HCT116 (cell line): ENCODE data around the gene GSTM4. TPM values are rescaled to one million over a fixed set of nuclear protein-coding genes. Genes with fewer than 3 reads are reported as not detected.

Experiments
- ATAC-seq: fragments of 200-7000 bp; cut with Tn5 transposase; 2 replicates; pipeline ENCODE4 v1.9.1; 2020; ENCODE audit warnings: mild to moderate bottlenecking, moderate library complexity
- BruUV-seq: library from RNA; stranded (reverse); fragments of 400-500 nt; replicated peaks from 2 replicates; lab custom pipeline; 2021; lab: Mats Ljungman, UMichigan
- CTCF ChIA-PET: fragments of 300-600 bp; sonication (Branson Sonifier 250); formaldehyde crosslinking; loops from one replicate; lab custom pipeline; 2021; ENCODE audit warnings: antibody characterized with exemption; lab: Charles Lee
- POLR2A ChIA-PET: fragments of 300-600, 350-600 bp; sonication (Branson Sonifier 250); formaldehyde crosslinking; loops from one replicate; lab custom pipeline; 2021; ENCODE audit warnings: antibody characterized with exemption; lab: Charles Lee
- RAD21 ChIA-PET, 2 experiments: fragments of 300-600 bp; sonication (Branson Sonifier 250); formaldehyde crosslinking; loops; one replicate each; lab custom pipeline; 2023; ENCODE audit warnings: low total read pairs in 2 of 2; ENCODE audit not compliant: uncharacterized antibody in 2 of 2, unreplicated experiment in 2 of 2, low non-redundant PET in 1 of 2; lab: Charles Lee
- DNase-seq: peaks from one replicate; pipeline ENCODE4 v3.0.0-alpha.2; 2010; ENCODE audit warnings: low read depth, low spot score
- H2AFZ ChIP-seq: fragments of 200-600 bp; shearing (Covaris generic), sonication (generic); 2 replicates; pipeline ENCODE4 v1.6.1; 2017; ENCODE audit warnings: low read depth, mixed run types, mixed read lengths, antibody characterized with exemption, low read length; ENCODE audit not compliant: poor library complexity, severe bottlenecking
- H3K27ac ChIP-seq: 2 replicates; pipeline ENCODE4 v1.5.1; 2012; ENCODE audit warnings: low read depth, low read length
- H3K27me3 ChIP-seq: fragments of 200-600 bp; sonication (generic); 2 replicates; pipeline ENCODE4 v1.6.1; 2016; ENCODE audit warnings: mixed run types, low read length, mixed read lengths; ENCODE audit not compliant: insufficient read depth
- H3K36me3 ChIP-seq, 2 experiments: fragments of 200-500 bp in 1 of 2; fragments of 200-600 bp in 1 of 2; sonication (Bioruptor generic) in 1 of 2; sonication (generic) in 1 of 2; 2 replicates each; pipeline versions ENCODE4 v1.5.1 to v1.6.1; 2014 to 2016; ENCODE audit warnings: low read length in 2 of 2, inconsistent platforms in 1 of 2, mixed read lengths in 1 of 2, mixed run types in 1 of 2; ENCODE audit not compliant: insufficient read depth in 2 of 2, control insufficient read depth in 1 of 2
- H3K4me1 ChIP-seq, 2 experiments: fragments of 200-600 bp in 1 of 2; sonication (generic) in 1 of 2; 2 replicates each; pipeline versions ENCODE4 v1.5.1 to v1.6.1; 2012 to 2017; ENCODE audit warnings: low read length in 2 of 2, inconsistent platforms in 1 of 2, mild to moderate bottlenecking in 1 of 2, mixed read lengths in 1 of 2, mixed run types in 1 of 2, moderate library complexity in 1 of 2; ENCODE audit not compliant: insufficient read depth in 2 of 2, control insufficient read depth in 1 of 2
- H3K4me2 ChIP-seq: fragments of 200-600 bp; sonication (generic); 2 replicates; pipeline ENCODE4 v1.6.1; 2017; ENCODE audit warnings: mixed run types, low read length, mixed read lengths
- H3K4me3 ChIP-seq, 2 experiments: fragments of 200-600 bp in 1 of 2; sonication (generic) in 1 of 2; replicated peaks in 1 of 2; 2 replicates each; pipeline ENCODE4 v1.5.1; 2011 to 2016; ENCODE audit warnings: low read length in 2 of 2, control low read depth in 1 of 2, low read depth in 1 of 2, mild to moderate bottlenecking in 1 of 2, mixed read lengths in 1 of 2, mixed run types in 1 of 2
- H3K79me2 ChIP-seq: fragments of 200-600 bp; sonication (generic); 2 replicates; pipeline ENCODE4 v1.6.1; 2017; ENCODE audit warnings: mild to moderate bottlenecking, mixed run types, low read length, moderate library complexity, mixed read lengths; ENCODE audit not compliant: insufficient read depth
- H3K9ac ChIP-seq: fragments of 200-600 bp; sonication (generic); 2 replicates; pipeline ENCODE4 v1.6.1; 2016; ENCODE audit warnings: low read length, mixed read lengths
- H3K9me2 ChIP-seq: fragments of 200-600 bp; sonication (generic), shearing (Covaris generic); 2 replicates; pipeline ENCODE4 v1.6.1; 2017; ENCODE audit warnings: mixed run types, mild to moderate bottlenecking, moderate library complexity; ENCODE audit not compliant: insufficient read depth
- H3K9me3 ChIP-seq, 2 experiments: fragments of 200-500 bp in 1 of 2; fragments of 200-600 bp in 1 of 2; sonication (Bioruptor generic) in 1 of 2; sonication (generic) in 1 of 2; 2 replicates each; pipeline ENCODE4 v1.6.1; 2014 to 2017; ENCODE audit warnings: low read length in 2 of 2, mixed read lengths in 2 of 2, inconsistent platforms in 1 of 2, low read depth in 1 of 2, mild to moderate bottlenecking in 1 of 2, mixed run types in 1 of 2, moderate library complexity in 1 of 2; ENCODE audit not compliant: control insufficient read depth in 1 of 2, insufficient read depth in 1 of 2
- H4K20me1 ChIP-seq: fragments of 200-600 bp; sonication (generic), shearing (Covaris generic); 2 replicates; pipeline ENCODE4 v1.6.1; 2017; ENCODE audit warnings: mixed run types, mild to moderate bottlenecking, moderate library complexity; ENCODE audit not compliant: insufficient read depth
- CBX3 ChIP-seq: IDR thresholded peaks from 2 replicates; pipeline ENCODE4 v1.6.1; 2012; ENCODE audit warnings: low read depth
- CEBPB ChIP-seq: IDR thresholded peaks from 2 replicates; pipeline ENCODE4 v1.6.1; 2012; ENCODE audit warnings: low read depth
- EGR1 ChIP-seq: IDR thresholded peaks from 2 replicates; pipeline ENCODE4 v1.6.1; 2012; ENCODE audit warnings: low read depth
- EZH2 ChIP-seq: fragments of 200-600 bp; sonication (generic); IDR thresholded peaks from 2 replicates; pipeline ENCODE4 v1.6.1; 2017; ENCODE audit warnings: antibody characterized with exemption, mixed run types
- EZH2phosphoT487 ChIP-seq: fragments of 200-600 bp; IDR thresholded peaks from 2 replicates; pipeline ENCODE4 v1.6.1; 2018; ENCODE audit warnings: antibody characterized with exemption, borderline replicate concordance
- FOSL1 ChIP-seq: IDR thresholded peaks from 2 replicates; pipeline ENCODE4 v1.6.1; 2012; ENCODE audit warnings: low read depth
- JUND ChIP-seq: IDR thresholded peaks from 2 replicates; pipeline ENCODE4 v1.6.1; 2012
- POLR2A ChIP-seq: IDR thresholded peaks from 2 replicates; pipeline ENCODE4 v1.7.0; 2011; ENCODE audit warnings: borderline replicate concordance; ENCODE audit not compliant: insufficient read depth, insufficient read length; ENCODE audit errors: extremely low read depth
- POLR2AphosphoS5 ChIP-seq: IDR thresholded peaks from 2 replicates; pipeline ENCODE4 v1.6.1; 2011; ENCODE audit warnings: mild to moderate bottlenecking, low read depth, low read length, moderate library complexity
- RAD21 ChIP-seq: IDR thresholded peaks from 2 replicates; pipeline ENCODE4 v1.6.1; 2012; ENCODE audit warnings: low read depth, mild to moderate bottlenecking
- REST ChIP-seq: IDR thresholded peaks from 2 replicates; pipeline ENCODE4 v1.6.1; 2012; ENCODE audit warnings: low read depth
- SIN3A ChIP-seq: IDR thresholded peaks from 2 replicates; pipeline ENCODE4 v1.6.1; 2012; ENCODE audit warnings: low read depth
- SP1 ChIP-seq: IDR thresholded peaks from 2 replicates; pipeline ENCODE4 v1.6.1; 2012; ENCODE audit warnings: low read depth
- TCF7L2 ChIP-seq: IDR thresholded peaks from 2 replicates; pipeline ENCODE4 v1.7.0; 2011; ENCODE audit warnings: borderline replicate concordance, inconsistent platforms; ENCODE audit not compliant: insufficient read depth, insufficient read length; ENCODE audit errors: extremely low read depth
- YY1 ChIP-seq: IDR thresholded peaks from 2 replicates; pipeline ENCODE4 v1.6.1; 2011; ENCODE audit warnings: low read length, low read depth, moderate library complexity, mild to moderate bottlenecking; ENCODE audit not compliant: insufficient replicate concordance; ENCODE audit errors: extremely low read depth
- ZBTB33 ChIP-seq: IDR thresholded peaks from 2 replicates; pipeline ENCODE4 v1.6.1; 2011; ENCODE audit warnings: mild to moderate bottlenecking, low read length, moderate library complexity; ENCODE audit not compliant: insufficient replicate concordance; ENCODE audit errors: extremely low read depth
- ZFX ChIP-seq: fragments of 450-650 bp; IDR thresholded peaks from 2 replicates; pipeline ENCODE4 v1.6.1; 2017
- ZNF274 ChIP-seq: fragments of 200-500 bp; sonication (Bioruptor generic); IDR thresholded peaks from 2 replicates; pipeline ENCODE4 v1.6.1; 2014; ENCODE audit warnings: mild to moderate bottlenecking, low read depth, low read length, inconsistent platforms
- intact Hi-C: fragments of 100-400 bp; cut with micrococcal nuclease; formaldehyde crosslinking; loops from 2 replicates; pipeline ENCODE4 v1.10.0; 2022
- total RNA-seq: library from RNA; stranded (reverse); gene quantifications from one replicate; pipeline ENCODE4 v1.2.1, GENCODE V29; 2021; ENCODE audit not compliant: unreplicated experiment
- TF ChIP-seq, protein P1 (sequence below): IDR thresholded peaks from 2 replicates; pipeline ENCODE4 v1.6.1; 2012

The GSTM4 gene
- total RNA-seq, 1 experiment from 2014 or later: 15.9 TPM

- peaks cover 51% of the 10 kb centered on the region for H3K79me2 ChIP-seq
- DNase-seq: peak; percentile 37
- POLR2A ChIA-PET: interaction anchor here (1.3 to 2.3 kb wide), 2 partner anchors 17 to 72 kb away, joined by 4 to 17 read pairs; partner anchors contain the start of gene GNAI3
- peak within 1 kb of the TSS; percentile 100 for H3K4me2 ChIP-seq
- RAD21 ChIA-PET: no interaction called here
- H3K9ac ChIP-seq: peak within 1 kb of the TSS; percentile 99
- CTCF ChIA-PET: interaction anchor here (0.9 to 2.0 kb wide), 5 partner anchors 10 to 74 kb away, joined by 3 to 13 read pairs (median 4); partner anchors contain the start of gene GNAI3
- H3K9me3 ChIP-seq: no peaks in the 10 kb centered on the region
- H3K4me3 ChIP-seq: peak within 1 kb of the TSS; percentile 88 to 95
- peak within 1 kb of the TSS; percentile 86 for H3K27ac ChIP-seq
- intact Hi-C loops: no loop called here
- H3K4me1 ChIP-seq: peaks cover 30 to 47% of the 10 kb centered on the region in 2 experiments; a peak in 3 of 4 replicates
- no peaks in the 10 kb centered on the region for H3K27me3 ChIP-seq
- H4K20me1 ChIP-seq: no peaks in the 10 kb centered on the region
- no peak within 1 kb of the TSS for H2AFZ ChIP-seq
- BruUV-seq: TSS peak; percentile 82
- H3K36me3 ChIP-seq: no peaks in the 10 kb centered on the region
- peak; percentile 63 for ATAC-seq
- H3K9me2 ChIP-seq: no peaks in the 10 kb centered on the region
- TF ChIP-seq POLR2AphosphoS5 (peak; percentile 77), REST (no peak), JUND (no peak), ZBTB33 (no peak), POLR2A (peak; percentile 67), ZFX (peak; percentile 48; the same call in 1 of the 2 replicates), SIN3A (peak; percentile 80), EZH2phosphoT487 (no peak), SP1 (no peak), RAD21 (no peak), EZH2 (no peak), CBX3 (no peak), YY1 (peak; percentile 83), CEBPB (no peak), EGR1 (peak; percentile 62; the same call in 1 of the 2 replicates), FOSL1 (no peak), TCF7L2 (no peak), ZNF274 (no peak)
- TF ChIP-seq, protein P1, sequence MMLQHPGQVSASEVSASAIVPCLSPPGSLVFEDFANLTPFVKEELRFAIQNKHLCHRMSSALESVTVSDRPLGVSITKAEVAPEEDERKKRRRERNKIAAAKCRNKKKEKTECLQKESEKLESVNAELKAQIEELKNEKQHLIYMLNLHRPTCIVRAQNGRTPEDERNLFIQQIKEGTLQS: no peak
These were observed 36.1 kb upstream of the GSTM4 start, which contains the start of the genes AMPD2 and GNAT2 for GRCh38 chr1:109619576-109620400. Gene AMPD2 (plus strand): TSS chr1:109619837. CDS start chr1:109621176, 1,339 bp downstream. Gene GNAT2 (minus strand): TSS chr1:109619616. CDS start chr1:109612870, 6,746 bp downstream.
